Lung (tissue), 12 donors: ENCODE results near the gene TBRG1. TPM values are rescaled to one million over a fixed set of nuclear protein-coding genes. Genes with fewer than 3 reads are reported as not detected.

ENCODE experiments used
- ATAC-seq: fragments of 200-7000 bp; cut with Tn5 transposase; one replicate; pipeline ENCODE4 v1.9.1; 2020; ENCODE audit warnings: moderate number of reproducible peaks; ENCODE audit not compliant: insufficient read depth, low FRiP score
- DNase-seq, 3 donors: peaks; one replicate each; pipeline ENCODE4 v3.0.0-alpha.2; 2013 to 2017
- H3K27ac ChIP-seq, 2 donors: one replicate each; pipeline ENCODE4 v1.5.1; 2013; ENCODE audit warnings: mild to moderate bottlenecking in 2 of 2, moderate library complexity in 2 of 2, control low read depth in 1 of 2, inconsistent platforms in 1 of 2, low read depth in 1 of 2, low read length in 1 of 2
- H3K27me3 ChIP-seq, 3 donors: one replicate each; pipeline ENCODE4 v1.5.1; 2013; ENCODE audit warnings: low read length in 2 of 3; ENCODE audit not compliant: control insufficient read depth in 3 of 3, insufficient read depth in 3 of 3
- H3K36me3 ChIP-seq, 4 donors: one replicate each; pipeline ENCODE4 v1.5.1; 2013; ENCODE audit warnings: low read length in 4 of 4, mild to moderate bottlenecking in 1 of 4, moderate library complexity in 1 of 4; ENCODE audit not compliant: control insufficient read depth in 4 of 4, insufficient read depth in 4 of 4
- H3K4me1 ChIP-seq, 5 donors: one replicate each; pipeline ENCODE4 v1.5.1; 2013; ENCODE audit warnings: low read length in 5 of 5, mild to moderate bottlenecking in 2 of 5, moderate library complexity in 1 of 5; ENCODE audit not compliant: control insufficient read depth in 5 of 5, insufficient read depth in 5 of 5
- H3K4me3 ChIP-seq: one replicate; pipeline ENCODE4 v1.5.1; 2013; ENCODE audit warnings: mild to moderate bottlenecking, control low read depth, moderate library complexity
- H3K9ac ChIP-seq, 2 donors: one replicate each; pipeline ENCODE4 v1.5.1; 2013; ENCODE audit warnings: low read length in 2 of 2, control low read depth in 1 of 2; ENCODE audit not compliant: insufficient read depth in 1 of 2
- H3K9me3 ChIP-seq, 4 donors: one replicate each; pipeline ENCODE4 v1.5.1; 2013; ENCODE audit warnings: low read length in 3 of 4, mild to moderate bottlenecking in 1 of 4, moderate library complexity in 1 of 4; ENCODE audit not compliant: control insufficient read depth in 4 of 4, insufficient read depth in 3 of 4
- CTCF ChIP-seq: IDR thresholded peaks from 2 replicates; pipeline ENCODE4 v1.5.1; 2012; ENCODE audit warnings: mild to moderate bottlenecking; ENCODE audit errors: control extremely low read depth, extremely low read depth
- WGBS, 2 donors: extraction: QIAGEN DNeasy Blood & Tissue Kit; methylation state at CpG; one replicate each; pipeline ENCODE4 v1.1.7; 2013; 5-methylcytosine and 5-hydroxymethylcytosine counted together
- polyA plus RNA-seq, 2 donors: library from polyadenylated mRNA; stranded (reverse); fragments of 200-250 nt; gene quantifications; one replicate each; pipeline ENCODE4 v1.2.1, GENCODE V29; 2013
- total RNA-seq, 2 donors: library from RNA; depleted of rRNA in 1 of 2; stranded (reverse); fragments of >200 nt in 1 of 2; gene quantifications; one replicate each; pipeline ENCODE4 v1.2.1, GENCODE V29; 2014 to 2021
- donor health status: control.
- donor health status: control.
- donor health status: Bipolar disorder and iron deficiency.
- donor health status: healthy.
- donor health status: DM: yes; HTN: yes; CAD: no.

The TBRG1 gene
- total and polyA plus RNA-seq, 4 donors = 31.3 to 47.0 (median 37.6) TPM

GRCh38 chr11:124644426-124645280 is 22.0 kb downstream of the TBRG1 start:
- ATAC-seq = peak; percentile 76
- Histone ChIP-seq H3K36me3 (peaks cover 0 to 5% (median 0%) of the 10 kb centered on the region in 4 donors), H3K4me1 (no peaks in the 10 kb centered on the region), H3K27me3 (no peaks in the 10 kb centered on the region), H3K4me3 (no peak overlapping the region), H3K9ac (no peak overlapping the region), H3K27ac (no peak overlapping the region), H3K9me3 (no peaks in the 10 kb centered on the region)
- peak; percentile 55 for TF ChIP-seq CTCF
- DNase-seq = peak; percentile 71 to 77 (median 76)
- WGBS, 2 donors = 22 to 26% methylated on average over 16 of the region's 16 CpGs

DNA sequence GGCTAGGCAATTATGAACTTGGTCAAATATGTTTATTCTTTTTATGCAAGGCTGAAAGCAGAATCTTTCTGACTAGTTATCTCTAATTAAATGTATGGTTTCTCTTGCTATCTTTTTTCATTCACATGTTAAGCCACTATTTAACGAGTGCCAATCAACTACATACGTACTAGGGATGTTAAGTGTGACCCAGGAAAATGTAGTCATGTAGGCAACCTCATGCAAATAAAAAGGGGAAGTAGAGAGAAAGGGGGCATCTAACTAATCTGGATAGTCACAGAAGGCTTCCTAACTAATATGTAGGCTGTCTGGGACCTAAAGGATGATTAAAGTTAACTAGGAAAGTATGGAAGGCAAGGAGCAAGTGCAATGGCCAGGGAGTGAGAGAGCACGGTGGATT is 23.5 kb downstream of the TBRG1 start:
- TF ChIP-seq CTCF = no peak
- WGBS, 2 donors = 72 to 85% methylated on average over 3 of the region's 3 CpGs
- Histone ChIP-seq H3K27me3 (no peaks in the 10 kb centered on the region), H3K9ac (no peak overlapping the region), H3K4me3 (no peak overlapping the region), H3K36me3 (peaks cover 0 to 5% (median 0%) of the 10 kb centered on the region in 4 donors), H3K9me3 (no peaks in the 10 kb centered on the region), H3K4me1 (no peaks in the 10 kb centered on the region), H3K27ac (no peak overlapping the region)
- ATAC-seq (no peak), DNase-seq (no peak)

- Histone ChIP-seq H3K9me3 (no peaks in the 10 kb centered on the region), H3K9ac (no peak overlapping the region), H3K4me1 (no peaks in the 10 kb centered on the region), H3K4me3 (no peak overlapping the region), H3K36me3 (peaks cover 0 to 6% (median 2%) of the 10 kb centered on the region in 4 donors), H3K27ac (no peak overlapping the region), H3K27me3 (no peaks in the 10 kb centered on the region)
- TF ChIP-seq CTCF = no peak
- WGBS, 2 donors = 75 to 85% methylated on average over 6 of the region's 6 CpGs
- no peak for DNase-seq
- no peak for ATAC-seq
These were observed 25.9 kb downstream of the TBRG1 start for GRCh38 chr11:124648610-124649009.
